Stimulated activated CD4-positive, alpha-beta T cell treated with anti-CD3 and anti-CD28 coated beads, Interleukin-1b, Interleukin-23, amount 100 ng/mL, for 4 hours (primary cell): Measurements from ENCODE around the gene DYNC1I2.
"Not testable (repeated sequence)": the region's sequence is repeated elsewhere in the genome, so short reads cannot be mapped to it uniquely, and the experiment has no call there.

Experiments used
- DNase-seq, 2 donors: peaks; one replicate each; pipeline ENCODE4 v3.0.0-alpha.2; 2020; ENCODE audit warnings: low read depth in 2 of 2

The DYNC1I2 gene

GRCh38 chr2:171712051-171712450 is 24.8 kb downstream of the DYNC1I2 start:
- DNase-seq: no peak

DNA sequence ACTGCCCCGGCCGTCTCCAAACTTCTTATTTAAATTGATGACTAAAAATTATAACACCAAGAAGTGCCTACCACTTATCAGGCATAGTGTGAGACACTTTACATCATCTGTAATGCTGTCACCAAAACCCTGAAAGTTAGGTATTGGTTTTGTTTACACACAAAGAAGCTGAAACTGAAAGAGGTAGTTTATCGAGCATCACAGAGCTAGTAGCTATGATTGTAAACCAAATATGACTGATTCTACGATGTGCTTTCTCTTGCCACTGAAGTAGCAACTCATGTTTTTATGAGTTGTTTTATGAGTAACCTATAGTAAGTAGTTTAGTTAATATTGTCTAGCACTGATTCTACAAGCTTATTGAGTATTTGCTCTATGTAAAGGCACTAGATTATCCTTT is 31.5 kb downstream of the DYNC1I2 start:
- no peak for DNase-seq

- no peak for DNase-seq
Observed at GRCh38 chr2:171719660-171720059, 32.4 kb downstream of the DYNC1I2 start.

- DNase-seq: no peak
Observed at GRCh38 chr2:171723716-171724683, 36.7 kb downstream of the DYNC1I2 start.

- no peak for DNase-seq
Observed at GRCh38 chr2:171726847-171727450, 39.7 kb downstream of the DYNC1I2 start.

- DNase-seq: no peak
Observed at GRCh38 chr2:171728989-171729951, 42.0 kb downstream of the DYNC1I2 start.

- DNase-seq: no peak
Observed at GRCh38 chr2:171729952-171730317, 42.7 kb downstream of the DYNC1I2 start.

DNA sequence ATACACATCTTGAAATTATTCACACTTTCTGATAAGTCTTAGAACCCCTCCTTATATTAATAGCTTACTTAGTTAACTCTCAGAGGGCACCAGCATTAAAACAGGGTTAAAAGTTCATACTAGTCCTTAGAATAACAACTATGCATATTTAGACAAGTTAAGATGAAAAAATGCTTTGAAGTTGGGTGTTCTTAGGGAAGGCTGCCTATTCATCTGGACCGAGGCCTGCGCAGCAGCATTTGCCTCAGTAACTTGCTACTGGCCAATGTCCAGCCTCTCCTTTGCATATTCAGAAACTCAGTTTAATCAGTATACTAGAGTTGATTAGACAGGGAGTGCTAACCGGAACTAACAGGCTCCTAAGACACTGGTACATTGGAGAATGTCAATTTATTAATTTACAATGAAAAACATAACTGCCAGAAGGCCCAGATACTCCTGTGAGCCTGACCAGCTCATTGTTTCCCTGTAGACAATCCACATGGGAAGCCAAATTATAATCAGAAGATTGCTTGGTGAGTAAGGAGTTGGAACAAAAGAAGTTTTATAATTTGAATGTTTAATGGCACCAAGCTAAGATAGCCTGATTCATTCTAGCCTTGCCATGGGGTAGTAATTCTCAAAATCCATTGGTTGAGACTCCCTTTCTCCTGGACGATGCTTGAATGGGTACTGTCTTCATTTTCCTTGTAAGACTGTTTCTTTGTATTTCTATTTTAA is 48.9 kb downstream of the DYNC1I2 start:
- DNase-seq: no peak

DNA sequence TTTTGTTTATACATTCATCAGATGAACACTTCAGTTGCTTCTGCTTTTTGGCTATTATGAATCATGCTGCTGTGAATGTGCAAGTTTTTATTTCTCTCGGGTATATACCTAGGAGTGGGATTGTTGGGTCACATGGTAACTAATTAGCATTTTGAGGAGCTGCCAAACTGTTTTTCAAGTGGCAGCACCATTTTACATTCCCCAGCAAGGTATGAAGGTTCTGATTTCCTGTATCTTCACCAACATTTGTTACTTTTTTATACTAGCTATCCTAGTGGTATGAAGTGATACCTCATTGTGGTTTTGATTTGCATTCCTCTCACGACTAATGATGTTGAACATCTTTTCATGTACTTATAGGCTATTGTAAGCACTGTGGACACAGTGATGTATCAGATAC is 53.9 kb downstream of the DYNC1I2 start:
- no peak for DNase-seq

GRCh38 chr2:171742760-171743159 is 55.5 kb downstream of the DYNC1I2 start:
- DNase-seq: no peak

GRCh38 chr2:171745141-171745540 is 57.9 kb downstream of the DYNC1I2 start:
- DNase-seq: no peak

DNA sequence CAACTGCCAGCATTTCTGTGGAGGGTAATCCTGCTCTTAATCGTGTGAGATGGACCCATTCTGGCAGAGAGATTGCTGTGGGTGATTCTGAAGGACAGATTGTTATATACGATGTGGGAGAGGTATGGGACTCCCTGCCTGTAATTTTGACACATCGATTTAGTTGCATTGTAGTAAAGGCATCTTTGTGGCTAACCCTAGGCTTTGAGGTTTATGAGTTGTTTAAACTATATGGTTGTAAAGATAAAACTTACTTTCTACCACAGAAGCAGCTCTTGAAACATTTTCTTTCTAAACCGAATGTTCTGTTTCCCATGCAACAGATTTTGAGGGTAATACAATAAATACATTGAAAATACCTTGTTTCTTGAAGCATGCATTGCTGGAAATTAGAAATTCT is 58.5 kb downstream of the DYNC1I2 start:
- DNase-seq: no peak

DNA sequence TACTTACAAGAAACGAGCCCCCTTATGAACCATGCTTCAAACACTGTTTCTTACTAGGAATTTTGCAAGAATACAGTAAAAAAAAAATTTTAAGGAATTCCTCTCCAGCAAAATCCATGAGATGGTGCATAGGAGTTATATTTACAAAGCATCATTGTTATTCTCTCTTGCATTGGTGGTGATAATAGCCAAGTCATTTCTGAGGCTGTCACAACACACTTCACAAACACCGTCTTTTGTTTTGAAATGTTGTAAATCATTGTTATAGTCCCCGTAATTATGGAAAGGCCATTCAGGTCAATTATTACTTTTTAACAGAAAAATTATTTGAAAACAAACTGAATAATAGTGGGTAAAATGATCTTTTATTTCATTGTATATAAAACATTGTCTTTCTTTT is 60.1 kb downstream of the DYNC1I2 start:
- DNase-seq: no peak

- no peak for DNase-seq
Observed at GRCh38 chr2:171754254-171754939, 67.1 kb downstream of the DYNC1I2 start.

GRCh38 chr2:171758762-171759161 is 71.5 kb downstream of the DYNC1I2 start:
- not testable (repeated sequence) for DNase-seq

- DNase-seq: not testable (repeated sequence)
Observed at GRCh38 chr2:171761176-171761575, 73.9 kb downstream of the DYNC1I2 start.

DNA sequence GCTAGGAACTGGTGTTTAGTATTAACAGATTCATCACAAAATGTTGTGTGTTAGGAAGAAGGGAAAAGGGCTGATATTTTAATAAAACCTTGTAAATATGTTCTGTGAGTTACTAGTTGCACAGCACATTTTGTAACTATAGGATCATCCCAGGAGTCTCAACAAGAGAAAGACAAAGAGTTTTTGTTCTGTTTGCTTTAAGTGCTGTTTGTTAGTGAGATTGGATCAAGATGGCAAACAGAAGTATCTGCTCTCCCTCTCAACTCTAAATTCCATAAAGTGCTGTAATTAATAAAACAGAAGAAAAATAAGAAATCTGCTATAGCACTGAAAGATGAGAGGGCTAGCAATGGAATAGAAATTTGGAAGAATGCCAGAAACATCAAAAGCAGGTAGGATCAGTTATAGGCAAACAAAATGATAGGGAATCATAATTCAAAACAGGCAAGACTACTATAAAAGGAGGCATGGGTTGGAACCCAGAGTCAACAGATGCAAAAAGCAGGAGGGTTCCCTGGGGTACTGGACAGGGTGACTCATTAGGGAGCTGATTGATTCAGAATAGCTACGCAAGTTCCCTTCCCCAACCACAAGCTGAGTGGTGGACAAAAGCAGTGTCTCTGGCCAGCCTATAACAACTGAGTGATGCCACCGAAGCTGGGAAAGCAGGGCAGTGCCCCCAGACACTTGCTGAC is 75.8 kb downstream of the DYNC1I2 start:
- no peak for DNase-seq

GRCh38 chr2:171763602-171764001 is 76.3 kb downstream of the DYNC1I2 start:
- DNase-seq: no peak

DNA sequence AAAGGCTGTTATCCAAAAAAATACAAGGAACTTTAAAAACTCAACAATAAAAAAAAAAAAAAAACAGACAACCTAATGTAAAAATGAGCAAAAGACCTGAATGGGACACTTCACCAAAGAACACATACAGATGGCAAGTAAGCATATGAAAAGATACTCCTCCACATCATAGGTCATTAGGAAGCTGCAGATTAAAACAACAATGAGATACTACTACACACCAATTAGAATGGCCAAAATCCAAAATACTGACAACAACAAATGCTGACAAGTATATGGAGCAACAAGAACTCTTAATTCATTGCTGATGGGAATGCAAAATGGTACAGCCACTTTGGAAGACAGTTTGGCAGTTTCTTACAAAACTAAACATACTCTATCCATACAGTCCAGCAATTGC is 84.2 kb downstream of the DYNC1I2 start:
- DNase-seq: no peak

GRCh38 chr2:171772373-171772772 is 85.1 kb downstream of the DYNC1I2 start:
- no peak for DNase-seq
